GM23338 (cell line): Measurements from ENCODE around the gene VEGFC. TPM values are rescaled to one million over a fixed set of nuclear protein-coding genes. Genes with fewer than 3 reads are reported as not detected.

Experiments used
- ATAC-seq: fragments of 200-7000 bp; cut with Tn5 transposase; 3 replicates; pipeline ENCODE4 v1.9.1; 2020
- DNase-seq: peaks from one replicate; pipeline ENCODE4 v3.0.0-alpha.2; 2015; ENCODE audit warnings: low spot score
- H2AFZ ChIP-seq: fragments of 200-600 bp; sonication (generic); 2 replicates; pipeline ENCODE4 v1.8.0; 2016; ENCODE audit warnings: antibody characterized with exemption, mild to moderate bottlenecking, moderate library complexity
- H3F3A ChIP-seq: fragments of 200-600 bp; sonication (generic); replicated peaks from 2 replicates; pipeline ENCODE4 v1.8.0; 2017; ENCODE audit warnings: antibody characterized with exemption, mixed run types, low read depth
- H3K27ac ChIP-seq: fragments of 200-600 bp; sonication (generic); 2 replicates; pipeline ENCODE4 v1.6.1; 2016; ENCODE audit warnings: low read depth
- H3K27me3 ChIP-seq: fragments of 200-600 bp; sonication (generic); 2 replicates; pipeline ENCODE4 v1.8.0; 2016; ENCODE audit warnings: mild to moderate bottlenecking, mixed run types, moderate library complexity; ENCODE audit not compliant: insufficient read depth
- H3K36me3 ChIP-seq: fragments of 200-600 bp; sonication (generic); 2 replicates; pipeline ENCODE4 v1.8.0; 2016; ENCODE audit warnings: mild to moderate bottlenecking; ENCODE audit not compliant: insufficient read depth
- H3K4me1 ChIP-seq: fragments of 200-600 bp; sonication (generic); 2 replicates; pipeline ENCODE4 v1.8.0; 2016; ENCODE audit warnings: mild to moderate bottlenecking, moderate library complexity; ENCODE audit not compliant: insufficient read depth
- H3K4me2 ChIP-seq: fragments of 200-600 bp; sonication (generic); 2 replicates; pipeline ENCODE4 v1.7.1; 2017; ENCODE audit warnings: mixed run types
- H3K4me3 ChIP-seq: fragments of 200-600 bp; sonication (generic); 2 replicates; pipeline ENCODE4 v1.6.1; 2016; ENCODE audit warnings: mixed run types
- H3K79me2 ChIP-seq: fragments of 200-600 bp; sonication (generic); replicated peaks from 2 replicates; pipeline ENCODE4 v1.8.0; 2017; ENCODE audit warnings: mild to moderate bottlenecking; ENCODE audit not compliant: insufficient read depth
- H3K9me2 ChIP-seq: fragments of 200-600 bp; sonication (generic); 2 replicates; pipeline ENCODE4 v1.8.0; 2017; ENCODE audit not compliant: insufficient read depth
- H4K20me1 ChIP-seq: fragments of 200-600 bp; sonication (generic); replicated peaks from 2 replicates; pipeline ENCODE4 v1.8.0; 2017; ENCODE audit warnings: mild to moderate bottlenecking; ENCODE audit not compliant: insufficient read depth
- H3K27ac Mint-ChIP-seq: 2 replicates; pipeline ENCODE4 v1.8.0; 2020; ENCODE audit warnings: inconsistent platforms, mild to moderate bottlenecking, moderate library complexity, mixed read lengths
- H3K27me3 Mint-ChIP-seq: 3 replicates; pipeline ENCODE4 v1.8.0; 2022; ENCODE audit warnings: low read depth, mild to moderate bottlenecking, moderate library complexity, mixed read lengths, inconsistent platforms; ENCODE audit not compliant: insufficient read depth, poor library complexity
- H3K36me3 Mint-ChIP-seq: 3 replicates; pipeline ENCODE4 v1.8.0; 2021; ENCODE audit warnings: low read depth, mild to moderate bottlenecking, inconsistent platforms, moderate library complexity, mixed read lengths
- H3K4me1 Mint-ChIP-seq: 3 replicates; pipeline ENCODE4 v1.8.0; 2020; ENCODE audit warnings: mild to moderate bottlenecking, inconsistent platforms, mixed read lengths
- H3K4me3 Mint-ChIP-seq: 3 replicates; pipeline ENCODE4 v1.8.0; 2021; ENCODE audit warnings: moderate library complexity, mild to moderate bottlenecking, inconsistent platforms, mixed read lengths
- H3K9me3 Mint-ChIP-seq: 3 replicates; pipeline ENCODE4 v1.8.0; 2020; ENCODE audit warnings: moderate library complexity, mild to moderate bottlenecking, inconsistent platforms, mixed read lengths
- CREB1 ChIP-seq: fragments of 250-450 bp; sonication (Bioruptor Pico); IDR thresholded peaks from 2 replicates; pipeline ENCODE4 v1.5.0; 2020; ENCODE audit warnings: low read depth, mild to moderate bottlenecking, moderate library complexity
- CTCF ChIP-seq, 2 experiments: fragments of 200-600 bp in 1 of 2; sonication (generic) in 1 of 2; conservative IDR thresholded peaks; 2 replicates each; pipeline versions ENCODE4 v1.5.1 to v1.6.1; 2016 to 2017; ENCODE audit warnings: antibody characterized with exemption in 2 of 2, low read depth in 2 of 2, mild to moderate bottlenecking in 2 of 2, moderate library complexity in 1 of 2
- ETS1 ChIP-seq: IDR thresholded peaks from 2 replicates; pipeline ENCODE4 v1.6.1; 2016; ENCODE audit warnings: antibody characterized with exemption
- EZH2 ChIP-seq: fragments of 200-600 bp; sonication (generic); IDR thresholded peaks from one replicate; pipeline ENCODE4 v1.8.0; 2017; ENCODE audit warnings: antibody characterized with exemption, mild to moderate bottlenecking, low read depth; ENCODE audit not compliant: unreplicated experiment
- EZH2phosphoT487 ChIP-seq: fragments of 200-600 bp; sonication (generic); IDR thresholded peaks from one replicate; pipeline ENCODE4 v1.8.1; 2018; ENCODE audit warnings: antibody characterized with exemption; ENCODE audit not compliant: unreplicated experiment
- JUNB ChIP-seq: IDR thresholded peaks from one replicate; pipeline ENCODE4 v1.6.1; 2016; ENCODE audit warnings: antibody characterized with exemption; ENCODE audit not compliant: unreplicated experiment
- NANOG ChIP-seq: IDR thresholded peaks from 2 replicates; pipeline ENCODE4 v1.6.1; 2016; ENCODE audit warnings: antibody characterized with exemption, borderline replicate concordance
- POLR2AphosphoS5 ChIP-seq: IDR thresholded peaks from 2 replicates; pipeline ENCODE4 v1.6.1; 2016; ENCODE audit warnings: antibody characterized with exemption, low read depth
- REST ChIP-seq: IDR thresholded peaks from one replicate; pipeline ENCODE4 v1.6.1; 2018; ENCODE audit warnings: antibody characterized with exemption; ENCODE audit not compliant: unreplicated experiment
- STAT1 ChIP-seq: IDR thresholded peaks from one replicate; pipeline ENCODE4 v1.6.1; 2016; ENCODE audit warnings: antibody characterized with exemption; ENCODE audit not compliant: unreplicated experiment
- ZNF114 ChIP-seq: fragments of 250-450 bp; sonication (Bioruptor Pico); IDR thresholded peaks from 2 replicates; pipeline ENCODE4 v1.5.0; 2020; ENCODE audit warnings: mild to moderate bottlenecking, moderate library complexity
- ZNF331 ChIP-seq: fragments of 250-450 bp; sonication (Bioruptor Pico); IDR thresholded peaks from 2 replicates; pipeline ENCODE4 v1.5.0; 2020; ENCODE audit warnings: low read depth, mild to moderate bottlenecking, moderate library complexity
- ZNF462 ChIP-seq: fragments of 250-450 bp; sonication (Bioruptor Pico); IDR thresholded peaks from 2 replicates; pipeline ENCODE4 v1.5.0; 2020; ENCODE audit warnings: mild to moderate bottlenecking, moderate library complexity
- polyA plus RNA-seq: library from polyadenylated mRNA; unstranded; fragments of >200 nt; fragmentation: Nextera tagmentation; extraction: Ambion mirVana; gene quantifications from 2 replicates; pipeline ENCODE4 v1.2.1, GENCODE V29; 2016
- total RNA-seq: library from RNA; depleted of rRNA; stranded (reverse); fragments of >200 nt; shearing (Covaris generic); gene quantifications from 2 replicates; pipeline ENCODE4 v1.2.3, GENCODE V29; 2014

VEGFC gene
- total and polyA plus RNA-seq, 2 experiments from 2014 or later = 0.87 to 1.1 TPM

- peaks cover 9% of the 10 kb centered on the region; the same call in 2 of the 3 replicates for H3K4me1 Mint-ChIP-seq
- H3K4me3 Mint-ChIP-seq = no peak overlapping the region
- no peaks in the 10 kb centered on the region for H3K79me2 ChIP-seq
Observed at GRCh38 chr4:176782191-176782590, 10.5 kb downstream of the VEGFC start.

More at GRCh38 chr4:176782191-176782590, 10.5 kb downstream of the VEGFC start:
- no peaks in the 10 kb centered on the region for H4K20me1 ChIP-seq
- H3K27me3 Mint-ChIP-seq = no peaks in the 10 kb centered on the region
- H3K9me2 ChIP-seq = no peaks in the 10 kb centered on the region
- ATAC-seq (no peak), DNase-seq (no peak)
- H3K27me3 ChIP-seq = no peaks in the 10 kb centered on the region
- H3K4me3 ChIP-seq = no peak overlapping the region
- no peak overlapping the region for H3K4me2 ChIP-seq
- no peaks in the 10 kb centered on the region for H3F3A ChIP-seq
- H3K27ac Mint-ChIP-seq = no peak overlapping the region
- no peak overlapping the region for H3K27ac ChIP-seq
- H3K36me3 ChIP-seq = no peaks in the 10 kb centered on the region
- no peaks in the 10 kb centered on the region for H3K9me3 Mint-ChIP-seq
- no peaks in the 10 kb centered on the region for H3K4me1 ChIP-seq
- no peak overlapping the region for H2AFZ ChIP-seq
- TF ChIP-seq POLR2AphosphoS5 (no peak), STAT1 (no peak), CTCF (conservative IDR thresholded peaks at IDR 0.05; ENCODE audit: low read depth in 2 of 2) (no peak), EZH2 (no peak), REST (no peak), NANOG (no peak), ZNF114 (CRISPR knock-in tag) (no peak), ZNF462 (CRISPR knock-in tag) (no peak), ETS1 (no peak), EZH2phosphoT487 (no peak), JUNB (no peak), ZNF331 (CRISPR knock-in tag) (no peak), CREB1 (CRISPR knock-in tag) (no peak)
- H3K36me3 Mint-ChIP-seq = no peaks in the 10 kb centered on the region
